Central memory CD8-positive, alpha-beta T cell (primary cell): Measurements from ENCODE around the gene RPS14.
A peak's percentile ranks its signal among the peaks of the same experiment; 100 is the strongest.

Experiments used
- ATAC-seq: fragments of 150-1000 bp; cut with Tn5 transposase; replicated peaks from 2 replicates; pipeline ENCODE4 v1.10.0; 2022; ENCODE audit warnings: mild to moderate bottlenecking, moderate FRiP score, moderate number of reproducible peaks; ENCODE audit not compliant: poor library complexity, severe bottlenecking; ENCODE audit errors: extremely low read depth
- DNase-seq, 2 donors: peaks; one replicate each; pipeline ENCODE4 v3.0.0; 2021; ENCODE audit warnings: low spot score in 2 of 2
- H3K27ac Mint-ChIP-seq: one replicate; pipeline ENCODE4 v1.8.0; 2022; ENCODE audit warnings: low read depth, mild to moderate bottlenecking, moderate library complexity, mixed read lengths
- H3K27me3 Mint-ChIP-seq: one replicate; pipeline ENCODE4 v1.8.0; 2022; ENCODE audit warnings: mixed read lengths
- H3K36me3 Mint-ChIP-seq: one replicate; pipeline ENCODE4 v1.8.0; 2022; ENCODE audit warnings: mild to moderate bottlenecking, moderate library complexity, mixed read lengths; ENCODE audit not compliant: insufficient read depth
- H3K4me1 Mint-ChIP-seq: one replicate; pipeline ENCODE4 v1.8.0; 2022; ENCODE audit warnings: mixed read lengths
- H3K4me3 Mint-ChIP-seq: one replicate; pipeline ENCODE4 v1.8.0; 2022; ENCODE audit warnings: mild to moderate bottlenecking, moderate library complexity, mixed read lengths
- H3K9me3 Mint-ChIP-seq: one replicate; pipeline ENCODE4 v1.8.0; 2022; ENCODE audit warnings: mixed read lengths

The RPS14 gene

DNA sequence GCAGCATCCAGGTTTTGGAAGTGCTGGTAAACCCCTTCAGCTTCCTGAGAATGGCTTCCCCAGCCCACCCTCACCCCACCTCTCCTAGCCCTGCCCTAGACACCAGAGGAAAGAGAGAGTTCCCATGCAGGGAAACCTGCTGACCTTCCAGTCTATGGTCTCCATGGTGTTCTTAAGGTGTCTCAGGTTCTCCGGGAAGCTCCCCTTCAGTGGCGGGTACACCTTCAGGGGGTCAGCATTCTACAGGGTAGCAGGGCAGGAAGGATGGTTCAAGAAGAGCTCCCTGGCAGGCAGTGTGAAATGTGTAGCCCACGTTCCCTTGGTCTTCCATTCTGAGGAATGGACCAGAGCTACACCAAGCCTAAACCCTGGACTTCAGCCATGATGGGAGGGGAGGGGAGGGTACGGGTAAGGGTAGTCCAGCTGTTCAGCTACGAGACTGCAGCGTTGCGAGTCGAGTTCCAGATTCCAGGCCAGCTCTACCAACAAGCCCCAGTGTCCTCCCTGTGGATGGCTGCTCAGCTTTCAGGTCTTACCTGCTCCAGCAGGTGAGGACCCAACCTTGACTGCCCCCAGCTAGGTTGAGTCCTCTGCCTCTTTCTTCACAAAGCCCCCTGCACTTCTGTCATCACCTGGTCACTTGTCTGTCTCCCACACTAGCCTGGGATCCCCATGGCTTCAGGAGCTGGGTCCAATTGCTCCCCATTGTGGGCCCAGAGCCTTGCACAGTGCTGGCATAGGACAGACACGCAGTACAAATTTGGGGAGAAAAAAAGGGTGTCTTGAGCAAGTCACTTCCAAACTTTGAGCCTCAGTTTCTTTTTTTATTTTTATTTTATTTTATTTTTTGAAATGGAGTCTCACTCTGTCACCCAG lies 44.4 kb downstream of the RPS14 start:
- ATAC-seq (no peak), DNase-seq (no peak)
- Mint-ChIP-seq H3K9me3 (no peaks in the 10 kb centered on the region), H3K4me3 (no peak overlapping the region), H3K27me3 (no peaks in the 10 kb centered on the region), H3K4me1 (peaks cover 41% of the 10 kb centered on the region), H3K36me3 (peaks cover 95% of the 10 kb centered on the region), H3K27ac (peak overlapping the region; percentile 100)

GRCh38 chr5:150404535-150404934 lies 45.0 kb downstream of the RPS14 start:
- no peaks in the 10 kb centered on the region for H3K27me3 Mint-ChIP-seq
- H3K4me3 Mint-ChIP-seq, result no peak overlapping the region
- H3K36me3 Mint-ChIP-seq, result peaks cover 95% of the 10 kb centered on the region
- no peaks in the 10 kb centered on the region for H3K9me3 Mint-ChIP-seq
- H3K27ac Mint-ChIP-seq, result peak overlapping the region; percentile 100
- DNase-seq, result no peak
- peaks cover 40% of the 10 kb centered on the region for H3K4me1 Mint-ChIP-seq
- ATAC-seq, result no peak

GRCh38 chr5:150404121-150404520 lies 45.4 kb downstream of the RPS14 start:
- Mint-ChIP-seq H3K36me3 (peaks cover 98% of the 10 kb centered on the region), H3K4me1 (peaks cover 39% of the 10 kb centered on the region), H3K4me3 (no peak overlapping the region), H3K27ac (peak overlapping the region; percentile 8), H3K27me3 (no peaks in the 10 kb centered on the region), H3K9me3 (no peaks in the 10 kb centered on the region)
- DNase-seq (no peak), ATAC-seq (no peak)

DNA sequence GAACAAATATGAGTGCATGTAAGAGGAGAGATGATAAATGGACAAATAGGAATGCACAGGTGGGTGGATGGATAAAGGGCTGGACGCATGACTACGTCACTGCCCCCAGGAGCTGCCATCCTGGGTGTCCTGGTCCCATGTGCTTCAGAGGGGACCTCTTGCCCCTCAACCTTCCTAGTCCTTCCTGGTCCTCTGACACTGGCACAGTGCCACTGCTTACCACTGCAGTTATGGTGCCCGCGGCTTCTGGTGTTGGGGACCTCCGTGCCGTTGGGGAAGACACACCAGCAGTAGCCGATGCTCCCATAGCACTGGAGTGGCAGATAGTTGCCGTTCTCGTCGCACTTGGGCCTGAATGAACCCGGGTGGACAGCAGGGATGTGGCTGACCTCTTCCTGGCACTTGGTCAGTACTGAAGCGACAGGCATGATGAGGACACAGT lies 46.6 kb downstream of the RPS14 start:
- H3K27ac Mint-ChIP-seq, result no peak overlapping the region
- no peaks in the 10 kb centered on the region for H3K9me3 Mint-ChIP-seq
- DNase-seq, result no peak
- H3K36me3 Mint-ChIP-seq, result peaks cover 95% of the 10 kb centered on the region
- H3K4me1 Mint-ChIP-seq, result peaks cover 36% of the 10 kb centered on the region
- no peaks in the 10 kb centered on the region for H3K27me3 Mint-ChIP-seq
- ATAC-seq, result no peak
- peak overlapping the region; percentile 2 for H3K4me3 Mint-ChIP-seq

- H3K36me3 Mint-ChIP-seq, result peaks cover 95% of the 10 kb centered on the region
- DNase-seq, result no peak
- no peak overlapping the region for H3K27ac Mint-ChIP-seq
- H3K9me3 Mint-ChIP-seq, result no peaks in the 10 kb centered on the region
- H3K27me3 Mint-ChIP-seq, result no peaks in the 10 kb centered on the region
- H3K4me3 Mint-ChIP-seq, result peak overlapping the region; percentile 2
- H3K4me1 Mint-ChIP-seq, result peaks cover 37% of the 10 kb centered on the region
- no peak for ATAC-seq
These were observed 47.2 kb downstream of the RPS14 start for GRCh38 chr5:150402229-150402773.

DNA sequence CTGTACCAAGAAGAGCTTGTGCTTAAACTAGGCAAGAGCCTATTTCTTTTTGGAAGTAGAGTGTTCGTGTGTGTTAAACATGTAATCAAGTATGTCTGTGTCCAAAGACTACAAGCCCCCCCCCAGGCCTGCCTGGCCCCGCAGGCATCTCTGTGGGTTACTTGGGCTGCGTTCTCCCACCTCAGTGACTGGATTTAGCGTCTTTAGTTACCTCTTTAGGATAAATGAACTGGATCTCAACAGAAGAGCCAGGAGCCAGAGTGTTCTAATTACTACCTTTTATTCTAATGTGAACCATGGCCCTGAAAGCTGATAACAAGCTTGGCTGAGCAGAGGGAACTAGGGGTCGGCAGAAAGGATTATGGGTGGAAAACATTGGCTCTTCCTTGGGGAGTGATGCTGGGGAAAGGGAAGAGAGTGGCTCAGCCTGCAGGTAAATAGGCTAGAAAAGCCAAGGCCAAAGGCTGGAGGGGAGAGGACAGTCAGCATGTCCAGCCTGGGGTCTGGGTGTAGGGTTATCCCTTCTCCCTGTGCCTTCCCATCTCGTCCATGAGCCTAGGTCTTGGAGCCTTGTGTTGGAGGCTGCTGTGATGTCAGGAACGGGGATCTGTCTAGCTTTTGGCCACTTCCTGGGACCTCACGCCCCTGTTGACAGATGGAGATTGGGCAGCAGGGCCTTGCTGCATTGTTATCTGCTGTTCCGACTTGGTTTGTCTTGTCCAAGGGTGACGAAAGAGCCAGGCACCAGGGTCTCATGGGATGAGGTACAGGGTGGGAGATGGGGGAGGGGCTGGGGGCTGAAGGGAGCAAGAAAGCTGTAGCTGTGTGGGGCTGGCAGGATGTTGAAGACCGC lies 47.9 kb downstream of the RPS14 start:
- peaks cover 94% of the 10 kb centered on the region for H3K36me3 Mint-ChIP-seq
- no peaks in the 10 kb centered on the region for H3K27me3 Mint-ChIP-seq
- ATAC-seq, result no peak
- DNase-seq, result no peak
- peaks cover 37% of the 10 kb centered on the region for H3K4me1 Mint-ChIP-seq
- peak overlapping the region; percentile 89 for H3K27ac Mint-ChIP-seq
- H3K4me3 Mint-ChIP-seq, result peak overlapping the region; percentile 10
- no peaks in the 10 kb centered on the region for H3K9me3 Mint-ChIP-seq

- Mint-ChIP-seq H3K9me3 (no peaks in the 10 kb centered on the region), H3K27me3 (no peaks in the 10 kb centered on the region), H3K27ac (peak overlapping the region; percentile 89), H3K36me3 (peaks cover 94% of the 10 kb centered on the region), H3K4me3 (no peak overlapping the region), H3K4me1 (peaks cover 33% of the 10 kb centered on the region)
- ATAC-seq (no peak), DNase-seq (no peak)
These were observed 48.5 kb downstream of the RPS14 start for GRCh38 chr5:150401076-150401375.

DNA sequence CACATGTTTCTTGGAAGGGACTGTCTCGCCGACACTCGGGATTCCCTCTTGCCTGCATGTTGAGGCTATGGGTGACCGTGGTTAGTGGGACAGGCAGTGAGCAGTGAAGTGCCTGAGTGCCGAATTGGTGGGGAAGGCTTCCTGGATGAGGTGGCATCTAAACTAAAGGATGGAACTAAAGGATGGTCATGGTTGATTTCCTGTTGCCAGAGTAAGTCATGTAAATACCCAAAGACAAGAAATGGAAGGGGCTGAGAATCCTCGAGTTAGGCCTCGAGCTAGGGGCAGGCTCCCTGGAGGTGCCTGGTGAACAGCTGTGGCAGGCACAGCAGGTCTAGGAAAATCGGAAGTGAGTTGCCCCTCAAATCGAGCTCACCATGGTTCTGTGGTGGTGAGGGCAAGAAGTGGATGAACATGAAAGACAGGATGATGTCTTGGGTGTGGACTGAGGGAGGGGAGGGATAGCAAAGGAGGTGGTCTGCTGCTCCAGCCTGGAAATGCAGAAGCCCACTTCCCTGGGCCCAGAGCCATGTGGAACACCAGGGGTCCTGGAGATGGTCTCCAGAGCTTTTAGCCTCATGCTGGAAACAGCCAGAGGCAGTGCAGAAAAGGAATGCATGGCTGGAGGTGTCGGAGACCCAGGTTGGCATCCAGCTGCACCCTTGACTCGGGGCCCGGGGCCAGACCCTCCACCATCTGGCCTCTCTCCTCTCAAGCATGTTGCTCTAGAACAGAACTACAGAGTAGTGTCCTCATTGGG lies 49.0 kb downstream of the RPS14 start:
- Mint-ChIP-seq H3K4me3 (no peak overlapping the region), H3K36me3 (peaks cover 94% of the 10 kb centered on the region), H3K27ac (peak overlapping the region; percentile 89)

GRCh38 chr5:150399524-150400211 lies 49.9 kb downstream of the RPS14 start:
- H3K9me3 Mint-ChIP-seq, result no peaks in the 10 kb centered on the region
- H3K4me3 Mint-ChIP-seq, result no peak overlapping the region
- no peaks in the 10 kb centered on the region for H3K27me3 Mint-ChIP-seq
- ATAC-seq (no peak), DNase-seq (no peak)
- peaks cover 31% of the 10 kb centered on the region for H3K4me1 Mint-ChIP-seq
- peaks cover 91% of the 10 kb centered on the region for H3K36me3 Mint-ChIP-seq
- peak overlapping the region; percentile 89 for H3K27ac Mint-ChIP-seq

More for the DNA sequence above, 49.0 kb downstream of the RPS14 start:
- no peaks in the 10 kb centered on the region for H3K27me3 Mint-ChIP-seq
- H3K9me3 Mint-ChIP-seq, result no peaks in the 10 kb centered on the region
- ATAC-seq (no peak), DNase-seq (no peak)
- H3K4me1 Mint-ChIP-seq, result peaks cover 31% of the 10 kb centered on the region

GRCh38 chr5:150398722-150399523 lies 50.6 kb downstream of the RPS14 start:
- peaks cover 31% of the 10 kb centered on the region for H3K4me1 Mint-ChIP-seq
- H3K36me3 Mint-ChIP-seq, result peaks cover 88% of the 10 kb centered on the region
- H3K9me3 Mint-ChIP-seq, result no peaks in the 10 kb centered on the region
- peak; percentile 50 for ATAC-seq
- peak overlapping the region; percentile 81 for H3K27ac Mint-ChIP-seq
- H3K4me3 Mint-ChIP-seq, result peak overlapping the region; percentile 32
- DNase-seq, result no peak
- no peaks in the 10 kb centered on the region for H3K27me3 Mint-ChIP-seq
